Measurements from ENCODE around the gene GALNS.

- TF ChIP-seq, protein P1, sequence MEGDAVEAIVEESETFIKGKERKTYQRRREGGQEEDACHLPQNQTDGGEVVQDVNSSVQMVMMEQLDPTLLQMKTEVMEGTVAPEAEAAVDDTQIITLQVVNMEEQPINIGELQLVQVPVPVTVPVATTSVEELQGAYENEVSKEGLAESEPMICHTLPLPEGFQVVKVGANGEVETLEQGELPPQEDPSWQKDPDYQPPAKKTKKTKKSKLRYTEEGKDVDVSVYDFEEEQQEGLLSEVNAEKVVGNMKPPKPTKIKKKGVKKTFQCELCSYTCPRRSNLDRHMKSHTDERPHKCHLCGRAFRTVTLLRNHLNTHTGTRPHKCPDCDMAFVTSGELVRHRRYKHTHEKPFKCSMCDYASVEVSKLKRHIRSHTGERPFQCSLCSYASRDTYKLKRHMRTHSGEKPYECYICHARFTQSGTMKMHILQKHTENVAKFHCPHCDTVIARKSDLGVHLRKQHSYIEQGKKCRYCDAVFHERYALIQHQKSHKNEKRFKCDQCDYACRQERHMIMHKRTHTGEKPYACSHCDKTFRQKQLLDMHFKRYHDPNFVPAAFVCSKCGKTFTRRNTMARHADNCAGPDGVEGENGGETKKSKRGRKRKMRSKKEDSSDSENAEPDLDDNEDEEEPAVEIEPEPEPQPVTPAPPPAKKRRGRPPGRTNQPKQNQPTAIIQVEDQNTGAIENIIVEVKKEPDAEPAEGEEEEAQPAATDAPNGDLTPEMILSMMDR (conservative IDR thresholded peaks at IDR 0.05) = no peak
- TF ChIP-seq EZH2 (IDR thresholded peaks at IDR 0.05; ENCODE audit: low read depth) = no peak
These were observed 472 bp downstream of the GALNS start for GRCh38 chr16:88856122-88856827.
